ENCODE results near the gene CDK14.

CDK14 gene

GRCh38 chr7:90689260-90689659 lies 93.1 kb downstream of the CDK14 start:
- no peak for DNase-seq

GRCh38 chr7:90690159-90690858 lies 94.2 kb downstream of the CDK14 start:
- DNase-seq, result no peak

GRCh38 chr7:90692396-90692795 lies 96.3 kb downstream of the CDK14 start:
- no peak for DNase-seq

GRCh38 chr7:90692947-90693346 lies 96.8 kb downstream of the CDK14 start:
- no peak for DNase-seq

GRCh38 chr7:90693939-90694338 lies 97.8 kb downstream of the CDK14 start:
- DNase-seq, result no peak

GRCh38 chr7:90698616-90699015 lies 102.5 kb downstream of the CDK14 start:
- DNase-seq, result no peak

- no peak for DNase-seq
Measured at GRCh38 chr7:90701021-90701420, 104.9 kb downstream of the CDK14 start.

GRCh38 chr7:90701771-90702170 lies 105.7 kb downstream of the CDK14 start:
- no peak for DNase-seq

- DNase-seq, result no peak
Measured at GRCh38 chr7:90705391-90706071, 109.4 kb downstream of the CDK14 start.

GRCh38 chr7:90706072-90706716 lies 110.1 kb downstream of the CDK14 start:
- no peak for DNase-seq

GRCh38 chr7:90708841-90709317 lies 112.8 kb downstream of the CDK14 start:
- DNase-seq, result no peak

- peak; percentile 44 for DNase-seq
Measured at GRCh38 chr7:90709501-90710465, 113.7 kb downstream of the CDK14 start.

GRCh38 chr7:90710466-90710850 lies 114.3 kb downstream of the CDK14 start:
- DNase-seq, result no peak

GRCh38 chr7:90713628-90714027 lies 117.5 kb downstream of the CDK14 start:
- no peak for DNase-seq

- DNase-seq, result no peak
Measured at GRCh38 chr7:90715067-90715466, 118.9 kb downstream of the CDK14 start.

- no peak for DNase-seq
Measured at GRCh38 chr7:90717296-90718060, 121.4 kb downstream of the CDK14 start.

GRCh38 chr7:90719155-90719554 lies 123.0 kb downstream of the CDK14 start:
- DNase-seq, result no peak

- peak; percentile 65 for DNase-seq
Measured at GRCh38 chr7:90720984-90721760, 125.1 kb downstream of the CDK14 start.

GRCh38 chr7:90721869-90722431 lies 125.8 kb downstream of the CDK14 start:
- DNase-seq, result no peak

- DNase-seq, result no peak
Measured at GRCh38 chr7:90723233-90723632, 127.1 kb downstream of the CDK14 start.

GRCh38 chr7:90723866-90724265 lies 127.7 kb downstream of the CDK14 start:
- DNase-seq, result no peak

Measured in femur (tissue), 1 donor.